Body of pancreas (tissue), 4 donors: ENCODE data around the gene IGSF10. TPM values are rescaled to one million over a fixed set of nuclear protein-coding genes. Genes with fewer than 3 reads are reported as not detected.

ENCODE experiments used
- ATAC-seq: fragments of 150-250 bp; one replicate; pipeline ENCODE4 v1.9.1; 2016
- DNase-seq, 4 donors: peaks; one replicate each; pipeline ENCODE4 v3.0.0-alpha.2; 2019
- H3K27ac ChIP-seq, 4 donors: fragments of 200-600 bp; sonication (generic); 1 replicate in 3 of 4; 2 replicates in 1 of 4; pipeline versions ENCODE4 v1.5.1 to v1.6.1; 2016 to 2019; ENCODE audit warnings: mild to moderate bottlenecking in 1 of 4, mixed read lengths in 1 of 4, moderate library complexity in 1 of 4
- H3K27me3 ChIP-seq, 2 donors: fragments of 200-600 bp; sonication (generic); one replicate each; pipeline ENCODE4 v1.6.0; 2016; ENCODE audit warnings: mild to moderate bottlenecking in 1 of 2
- H3K36me3 ChIP-seq, 2 donors: fragments of 200-600 bp; sonication (generic); replicated peaks in 1 of 2; 2 replicates each; pipeline ENCODE4 v1.5.1; 2016; ENCODE audit warnings: low read depth in 2 of 2; ENCODE audit not compliant: insufficient read depth in 1 of 2
- H3K4me1 ChIP-seq: fragments of 200-600 bp; sonication (generic); one replicate; pipeline ENCODE4 v1.6.0; 2016
- H3K4me3 ChIP-seq, 2 donors: fragments of 200-600 bp; sonication (generic); 1 replicate in 1 of 2; 2 replicates in 1 of 2; pipeline ENCODE4 v1.5.1; 2016 to 2019
- H3K9me3 ChIP-seq, 3 donors: fragments of 200-600 bp; sonication (generic); 1 replicate in 2 of 3; 2 replicates in 1 of 3; pipeline ENCODE4 v1.5.1; 2016
- POLR2A ChIP-seq, 3 donors: fragments of 450-650 bp; IDR thresholded peaks; one replicate each; pipeline ENCODE4 v1.6.1; 2016; ENCODE audit warnings: antibody characterized with exemption in 3 of 3, mild to moderate bottlenecking in 2 of 3
- WGBS, 2 donors: methylation state at CpG; one replicate each; pipeline ENCODE4 v1.1.5; 2017; 5-methylcytosine and 5-hydroxymethylcytosine counted together
- intact Hi-C: fragments of 100-400 bp; cut with DNase I; formaldehyde crosslinking; loops from one replicate; pipeline ENCODE4 v1.15.1; 2023
- total RNA-seq, 2 donors: library from RNA; depleted of rRNA; stranded (reverse); fragments of >200 nt; gene quantifications; one replicate each; pipeline ENCODE4 v1.1.0, GENCODE V29; 2016
- TF ChIP-seq, protein P1 (sequence below), 7 experiments: fragments of 450-650 bp in 4 of 7; fragments of 200-600 bp in 3 of 7; sonication (generic) in 3 of 7; IDR thresholded peaks; one replicate each; pipeline ENCODE4 v1.5.1; 2016 to 2019; ENCODE audit warnings: antibody characterized with exemption in 7 of 7

IGSF10 gene
- total RNA-seq, 2 donors from 2014 or later: 0.99 to 1.0 TPM

DNA sequence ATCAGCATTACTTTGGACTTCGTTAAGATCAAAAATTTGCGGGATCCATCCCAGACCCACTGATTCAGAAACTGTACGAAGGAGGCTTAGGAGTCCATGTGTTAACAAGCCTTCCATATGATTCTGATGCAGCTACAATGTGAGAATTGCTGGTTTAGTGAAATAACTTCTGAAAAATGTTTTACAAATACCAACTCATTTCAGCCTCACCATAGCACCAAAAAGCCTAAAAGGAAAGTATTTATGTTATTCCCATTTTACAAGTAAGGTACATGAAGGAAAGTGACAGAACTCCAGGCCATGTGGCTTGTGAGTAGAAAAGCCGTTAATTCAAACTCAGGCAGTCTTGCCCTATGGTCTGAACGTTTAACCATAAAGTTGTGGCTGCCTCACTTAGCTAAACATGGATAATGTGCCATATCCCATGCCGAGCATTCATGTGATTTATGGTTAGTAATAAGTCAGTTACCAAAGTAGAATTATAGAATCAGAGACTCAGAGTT, 1.5 kb upstream of the IGSF10 start:
- no peak for TF ChIP-seq POLR2A (IDR thresholded peaks at IDR 0.05)
- TF ChIP-seq, protein P1, sequence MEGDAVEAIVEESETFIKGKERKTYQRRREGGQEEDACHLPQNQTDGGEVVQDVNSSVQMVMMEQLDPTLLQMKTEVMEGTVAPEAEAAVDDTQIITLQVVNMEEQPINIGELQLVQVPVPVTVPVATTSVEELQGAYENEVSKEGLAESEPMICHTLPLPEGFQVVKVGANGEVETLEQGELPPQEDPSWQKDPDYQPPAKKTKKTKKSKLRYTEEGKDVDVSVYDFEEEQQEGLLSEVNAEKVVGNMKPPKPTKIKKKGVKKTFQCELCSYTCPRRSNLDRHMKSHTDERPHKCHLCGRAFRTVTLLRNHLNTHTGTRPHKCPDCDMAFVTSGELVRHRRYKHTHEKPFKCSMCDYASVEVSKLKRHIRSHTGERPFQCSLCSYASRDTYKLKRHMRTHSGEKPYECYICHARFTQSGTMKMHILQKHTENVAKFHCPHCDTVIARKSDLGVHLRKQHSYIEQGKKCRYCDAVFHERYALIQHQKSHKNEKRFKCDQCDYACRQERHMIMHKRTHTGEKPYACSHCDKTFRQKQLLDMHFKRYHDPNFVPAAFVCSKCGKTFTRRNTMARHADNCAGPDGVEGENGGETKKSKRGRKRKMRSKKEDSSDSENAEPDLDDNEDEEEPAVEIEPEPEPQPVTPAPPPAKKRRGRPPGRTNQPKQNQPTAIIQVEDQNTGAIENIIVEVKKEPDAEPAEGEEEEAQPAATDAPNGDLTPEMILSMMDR (IDR thresholded peaks at IDR 0.05): no peak
- ATAC-seq (no peak), DNase-seq (no peak)
- H3K9me3 ChIP-seq: no peaks in the 10 kb centered on the region
- no peaks in the 10 kb centered on the region for H3K36me3 ChIP-seq
- intact Hi-C loops: no loop called here
- no peak overlapping the region for H3K4me3 ChIP-seq
- H3K27me3 ChIP-seq: peaks cover 0 to 4% of the 10 kb centered on the region in 2 donors
- WGBS, 2 donors: 82 to 95% methylated on average over 6 of the region's 6 CpGs
- peaks cover 11% of the 10 kb centered on the region for H3K4me1 ChIP-seq
- no peak overlapping the region for H3K27ac ChIP-seq

DNA sequence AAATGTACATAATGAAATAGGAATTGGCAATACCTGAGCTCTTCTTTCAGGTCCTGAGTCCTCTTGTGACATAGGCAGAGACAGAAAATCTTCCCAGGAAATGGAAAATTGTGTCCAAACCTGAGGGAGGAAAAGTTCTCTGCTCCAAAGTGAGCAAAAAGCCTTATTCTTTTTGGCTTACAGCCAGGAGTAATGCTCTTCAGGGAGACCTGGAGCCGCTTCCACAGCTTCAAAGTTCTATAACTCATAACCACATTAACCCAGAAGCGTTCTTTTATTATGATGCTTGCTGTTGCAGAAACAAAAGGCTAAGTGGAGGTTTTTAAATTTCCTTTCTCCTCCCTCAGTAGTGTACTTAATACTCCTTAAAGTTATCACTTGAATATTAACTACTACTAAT, 633 bp downstream of the IGSF10 start:
- Histone ChIP-seq H3K27me3 (peaks cover 0 to 4% of the 10 kb centered on the region in 2 donors), H3K4me1 (peaks cover 11% of the 10 kb centered on the region), H3K27ac (no peak overlapping the region), H3K36me3 (no peaks in the 10 kb centered on the region), H3K9me3 (no peaks in the 10 kb centered on the region), H3K4me3 (peak overlapping the region; percentile 19 to 49)
- TF ChIP-seq POLR2A (IDR thresholded peaks at IDR 0.05): no peak
- TF ChIP-seq, protein P1 (IDR thresholded peaks at IDR 0.05): no peak
- WGBS, 2 donors: 8 to 18% methylated on average over 2 of the region's 2 CpGs
- intact Hi-C loops: no loop called here
- ATAC-seq (peak; percentile 50), DNase-seq (no peak)

DNA sequence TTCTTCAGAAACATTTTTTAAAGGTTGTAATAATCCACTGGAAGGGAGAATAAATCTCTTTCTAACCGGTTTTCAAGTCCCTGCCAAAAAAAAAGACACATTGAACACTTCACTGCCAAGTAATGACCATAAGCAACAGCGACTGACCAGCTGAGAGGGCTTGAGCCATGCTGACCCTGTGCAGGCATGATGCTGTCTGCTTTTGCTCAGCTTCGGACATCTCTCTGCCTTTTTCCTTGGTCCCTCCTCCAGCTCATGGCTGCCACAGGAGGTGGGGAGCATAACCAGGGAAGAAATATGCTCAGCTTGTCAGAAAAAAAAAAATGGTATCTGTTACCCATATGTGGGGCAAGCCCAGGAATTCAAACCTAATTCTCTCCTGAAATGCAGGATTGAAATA, 1.5 kb downstream of the IGSF10 start:
- no peak for TF ChIP-seq POLR2A (IDR thresholded peaks at IDR 0.05)
- TF ChIP-seq, protein P1 (IDR thresholded peaks at IDR 0.05): no peak
- intact Hi-C loops: no loop called here
- peaks cover 11% of the 10 kb centered on the region for H3K4me1 ChIP-seq

DNA sequence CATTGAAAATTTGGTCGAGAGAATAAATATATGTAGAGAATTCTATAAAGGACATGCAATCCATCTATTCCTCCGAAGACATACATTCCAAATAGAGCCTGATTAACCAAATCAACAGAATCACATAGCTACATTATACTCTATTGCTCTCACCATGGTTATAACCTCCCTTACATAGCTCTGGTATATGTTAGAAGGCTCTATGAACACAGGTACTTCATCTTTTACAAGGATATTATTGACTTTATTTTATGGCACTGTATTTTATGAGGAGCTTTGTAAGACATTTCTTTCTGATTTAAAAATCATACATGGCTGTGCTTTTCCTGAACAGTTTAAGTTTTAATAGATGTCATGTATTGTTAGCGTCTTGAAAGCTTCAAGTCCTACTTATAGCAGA, 4.8 kb downstream of the IGSF10 start:
- no peak for TF ChIP-seq POLR2A (IDR thresholded peaks at IDR 0.05)
- TF ChIP-seq, protein P1 (IDR thresholded peaks at IDR 0.05): no peak
- Histone ChIP-seq H3K27me3 (peaks cover 0 to 4% of the 10 kb centered on the region in 2 donors), H3K4me3 (no peak overlapping the region), H3K4me1 (peaks cover 11% of the 10 kb centered on the region), H3K27ac (no peak overlapping the region), H3K36me3 (no peaks in the 10 kb centered on the region), H3K9me3 (no peaks in the 10 kb centered on the region)
- no peak for ATAC-seq
- WGBS, 2 donors: 86 to 88% methylated on average over 3 of the region's 3 CpGs
- no peak for DNase-seq
- intact Hi-C loops: no loop called here

More for the DNA sequence above, 1.5 kb downstream of the IGSF10 start:
- Histone ChIP-seq H3K9me3 (no peaks in the 10 kb centered on the region), H3K4me3 (no peak overlapping the region), H3K36me3 (no peaks in the 10 kb centered on the region), H3K27ac (no peak overlapping the region), H3K27me3 (peaks cover 0 to 4% of the 10 kb centered on the region in 2 donors)
- 31 to 51% methylated on average over 3 of the region's 3 CpGs for WGBS, 2 donors
- no peak for DNase-seq
- no peak for ATAC-seq

- Histone ChIP-seq H3K4me3 (no peak overlapping the region), H3K4me1 (no peaks in the 10 kb centered on the region), H3K27ac (no peak overlapping the region), H3K36me3 (no peaks in the 10 kb centered on the region), H3K9me3 (no peaks in the 10 kb centered on the region), H3K27me3 (no peaks in the 10 kb centered on the region)
- TF ChIP-seq, protein P1 (IDR thresholded peaks at IDR 0.05): no peak
- TF ChIP-seq POLR2A (IDR thresholded peaks at IDR 0.05): no peak
- WGBS, 2 donors: 39 to 53% methylated on average over 2 of the region's 2 CpGs
- no peak for ATAC-seq
- intact Hi-C loops: no loop called here
- no peak for DNase-seq
Observed at GRCh38 chr3:151452841-151453240, 8.0 kb downstream of the IGSF10 start.
